ENCODE data around the gene CCDC54. TPM values are rescaled to one million over a fixed set of nuclear protein-coding genes. Genes with fewer than 3 reads are reported as not detected.

The CCDC54 gene
- total RNA-seq, 1 experiment from 2014 or later = not detected

GRCh38 chr3:107344722-107345121 is 32.5 kb upstream of the CCDC54 start:
- CTCF ChIA-PET = interaction anchor here (0.9 kb wide), 1 partner anchor 76 kb away, joined by 3 read pairs; no protein-coding TSS in a partner anchor
- Mint-ChIP-seq H3K27me3 (ENCODE audit: low read depth) (no peaks in the 10 kb centered on the region), H3K4me3 (no peak overlapping the region), H3K36me3 (no peaks in the 10 kb centered on the region), H3K4me1 (peaks cover 15% of the 10 kb centered on the region), H3K9me3 (peaks cover 10% of the 10 kb centered on the region; the same call in 1 of the 2 replicates), H3K27ac (no peak overlapping the region)
- no peak for ATAC-seq
- POLR2A ChIA-PET = no interaction called here
- no peak for DNase-seq (ENCODE audit: low spot score)
- TF ChIP-seq ZSCAN18 (CRISPR knock-in tag; IDR thresholded peaks at IDR 0.05) (no peak), SMAD4 (CRISPR knock-in tag; IDR thresholded peaks at IDR 0.05) (no peak), NFE2L1 (CRISPR knock-in tag; IDR thresholded peaks at IDR 0.05) (no peak), TEAD1 (CRISPR knock-in tag; IDR thresholded peaks at IDR 0.05) (no peak), NFATC4 (CRISPR knock-in tag; IDR thresholded peaks at IDR 0.05) (no peak), NR2C2 (CRISPR knock-in tag; IDR thresholded peaks at IDR 0.05) (no peak), STAT6 (CRISPR knock-in tag; conservative IDR thresholded peaks at IDR 0.05; ENCODE audit: low read depth) (no peak), ZBTB43 (CRISPR knock-in tag; IDR thresholded peaks at IDR 0.05) (no peak), ZNF671 (CRISPR knock-in tag; IDR thresholded peaks at IDR 0.05) (no peak), HMGXB4 (CRISPR knock-in tag; IDR thresholded peaks at IDR 0.05) (no peak), ZNF263 (CRISPR knock-in tag; IDR thresholded peaks at IDR 0.05; ENCODE audit: low read depth) (no peak)

DNA sequence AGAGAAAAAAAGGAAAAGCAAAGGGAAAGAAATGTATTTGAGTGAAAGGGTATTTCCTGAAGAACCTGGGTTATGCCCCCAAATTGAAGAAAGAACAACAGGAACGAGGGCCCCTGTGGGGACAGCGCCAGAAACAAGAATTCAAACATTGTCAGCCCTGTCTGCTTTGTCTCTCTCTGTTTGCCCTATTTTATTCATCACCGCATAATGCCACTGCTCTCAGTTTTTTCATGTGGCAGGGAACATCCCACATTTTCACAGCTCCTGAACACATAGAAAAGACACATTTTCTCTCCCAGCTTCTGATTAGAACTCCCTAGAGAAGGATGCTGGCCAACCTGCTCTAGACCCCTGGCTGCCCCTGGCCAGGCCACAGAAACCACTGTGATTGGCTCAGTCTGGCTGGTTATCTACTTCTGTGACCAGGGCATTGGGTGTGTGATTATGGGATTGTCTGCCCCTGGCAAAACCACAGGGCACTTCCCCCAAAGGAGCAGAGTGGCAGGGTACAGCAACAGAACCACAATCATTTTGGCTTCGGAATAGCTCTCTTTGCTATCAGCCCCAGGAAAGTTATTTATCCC is 31.3 kb upstream of the CCDC54 start:
- Mint-ChIP-seq H3K36me3 (no peaks in the 10 kb centered on the region), H3K27ac (no peak overlapping the region), H3K4me1 (peaks cover 15% of the 10 kb centered on the region), H3K9me3 (peaks cover 10% of the 10 kb centered on the region; the same call in 1 of the 2 replicates), H3K4me3 (no peak overlapping the region), H3K27me3 (ENCODE audit: low read depth) (no peaks in the 10 kb centered on the region)
- peak; percentile 77 for ATAC-seq
- ChIA-PET POLR2A (no interaction called here), CTCF (interaction anchor here (1.5 kb wide), 1 partner anchor 75 kb away, joined by 4 read pairs; no protein-coding TSS in a partner anchor)
- no peak for DNase-seq (ENCODE audit: low spot score)
- TF ChIP-seq ZNF396 (CRISPR knock-in tag; IDR thresholded peaks at IDR 0.05; ENCODE audit: borderline replicate concordance) (no peak), HMGXB4 (CRISPR knock-in tag; IDR thresholded peaks at IDR 0.05) (no peak), JUN (CRISPR knock-in tag; IDR thresholded peaks at IDR 0.05) (no peak), ZNF317 (CRISPR knock-in tag; IDR thresholded peaks at IDR 0.05; ENCODE audit: borderline replicate concordance, low read depth) (no peak), ATF1 (CRISPR knock-in tag; IDR thresholded peaks at IDR 0.05) (no peak), ZNF512 (CRISPR knock-in tag; IDR thresholded peaks at IDR 0.05; ENCODE audit: borderline replicate concordance) (no peak), ZNF425 (CRISPR knock-in tag; conservative IDR thresholded peaks at IDR 0.05) (no peak), NR3C1 (CRISPR knock-in tag; conservative IDR thresholded peaks at IDR 0.05; ENCODE audit: low read depth) (no peak), NFYB (CRISPR knock-in tag; conservative IDR thresholded peaks at IDR 0.05; ENCODE audit: low read depth) (no peak), MLX (CRISPR knock-in tag; IDR thresholded peaks at IDR 0.05) (no peak)
